SKM-1 (cell line): ENCODE results near the gene CRB2.

Experiments used
- DNase-seq: peaks from one replicate; lab custom pipeline; 2025; ENCODE audit not compliant: unreplicated experiment; lab: John Stamatoyannopoulos, UW

The CRB2 gene

GRCh38 chr9:123400926-123401503, 45.0 kb downstream of the CRB2 start:
- no peak for DNase-seq

DNA sequence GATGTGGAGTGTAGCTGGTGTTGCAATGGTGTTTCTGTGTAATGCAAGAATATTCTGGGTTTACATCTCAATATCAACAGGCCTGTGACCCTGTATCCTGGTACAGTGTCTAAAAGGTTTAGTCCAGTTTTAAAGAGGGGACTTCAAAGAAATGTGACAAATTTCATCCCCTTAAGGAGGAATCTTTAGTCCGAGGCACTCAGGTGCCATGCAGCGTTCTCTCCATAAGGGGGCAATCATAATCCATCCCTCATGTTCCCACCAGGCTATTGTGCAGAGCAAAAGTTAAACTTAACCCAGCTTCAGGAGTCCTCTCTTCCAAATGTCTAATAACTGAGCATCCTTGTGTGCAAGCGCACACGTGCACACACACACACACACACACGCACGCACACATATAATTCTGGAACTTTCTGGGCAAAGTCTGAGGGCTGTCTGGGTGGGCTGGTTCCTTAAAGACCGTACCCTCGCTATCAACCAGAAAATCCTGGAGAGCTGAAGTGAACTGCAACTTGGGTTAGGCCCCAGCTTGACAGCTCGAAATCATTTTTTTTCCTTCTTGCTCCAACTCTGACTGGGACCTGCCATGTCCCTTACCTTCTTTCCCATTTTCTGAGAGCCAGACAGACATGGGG, 46.0 kb downstream of the CRB2 start:
- DNase-seq = peak; percentile 22

DNA sequence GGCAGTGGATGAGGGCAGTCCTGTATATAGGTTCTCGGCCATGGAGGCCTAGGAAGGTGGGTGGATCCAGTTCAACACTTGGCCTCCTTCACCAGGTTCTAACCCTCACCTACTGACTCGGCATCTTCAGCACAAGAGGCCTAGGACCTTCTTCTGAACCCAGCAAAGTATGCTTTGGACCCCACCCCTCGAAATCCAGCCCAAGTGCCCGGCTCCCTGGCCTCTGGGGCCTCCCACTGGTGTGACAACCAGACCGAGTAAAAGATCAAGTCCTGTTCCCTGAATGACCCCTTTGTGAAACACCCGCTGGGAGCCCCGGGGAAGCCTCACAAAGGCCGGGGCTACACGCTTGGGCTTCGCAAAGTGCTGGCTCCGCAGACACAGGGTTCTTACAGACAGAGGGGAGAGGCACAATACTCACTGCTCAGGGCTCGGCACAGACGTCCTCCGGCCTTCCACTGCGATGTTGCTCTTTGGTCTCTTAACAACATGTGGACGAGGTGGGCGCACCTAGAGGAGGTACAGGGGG, 47.0 kb downstream of the CRB2 start:
- no peak for DNase-seq

DNA sequence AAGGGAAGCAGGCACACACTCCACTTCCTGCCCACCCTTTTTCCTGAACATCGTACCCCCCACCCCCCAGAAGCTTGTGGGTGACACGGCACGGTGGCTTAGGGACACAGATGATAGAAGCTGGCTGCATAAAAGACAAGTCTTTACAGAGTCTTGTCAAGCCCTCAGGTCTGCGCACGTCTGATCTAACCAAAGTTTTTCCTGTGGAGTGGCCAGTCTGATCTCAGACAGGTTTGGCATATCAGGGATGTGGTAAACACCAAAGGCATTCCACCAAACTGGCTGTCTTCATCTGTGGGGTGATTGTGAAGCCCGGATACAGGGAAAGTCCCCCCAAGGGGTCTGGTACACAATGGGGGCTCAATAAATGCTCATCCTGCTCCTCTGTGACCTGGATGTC, 50.0 kb downstream of the CRB2 start:
- DNase-seq = no peak

- DNase-seq = no peak
Measured at GRCh38 chr9:123406691-123407216, 50.8 kb downstream of the CRB2 start.

GRCh38 chr9:123407217-123407851, 51.3 kb downstream of the CRB2 start:
- no peak for DNase-seq

GRCh38 chr9:123408313-123409262, 52.6 kb downstream of the CRB2 start:
- DNase-seq = no peak

GRCh38 chr9:123410281-123410910, 54.4 kb downstream of the CRB2 start:
- no peak for DNase-seq

- no peak for DNase-seq
Measured at GRCh38 chr9:123411191-123411590, 55.2 kb downstream of the CRB2 start.

- DNase-seq = no peak
Measured at GRCh38 chr9:123411636-123412035, 55.6 kb downstream of the CRB2 start.

DNA sequence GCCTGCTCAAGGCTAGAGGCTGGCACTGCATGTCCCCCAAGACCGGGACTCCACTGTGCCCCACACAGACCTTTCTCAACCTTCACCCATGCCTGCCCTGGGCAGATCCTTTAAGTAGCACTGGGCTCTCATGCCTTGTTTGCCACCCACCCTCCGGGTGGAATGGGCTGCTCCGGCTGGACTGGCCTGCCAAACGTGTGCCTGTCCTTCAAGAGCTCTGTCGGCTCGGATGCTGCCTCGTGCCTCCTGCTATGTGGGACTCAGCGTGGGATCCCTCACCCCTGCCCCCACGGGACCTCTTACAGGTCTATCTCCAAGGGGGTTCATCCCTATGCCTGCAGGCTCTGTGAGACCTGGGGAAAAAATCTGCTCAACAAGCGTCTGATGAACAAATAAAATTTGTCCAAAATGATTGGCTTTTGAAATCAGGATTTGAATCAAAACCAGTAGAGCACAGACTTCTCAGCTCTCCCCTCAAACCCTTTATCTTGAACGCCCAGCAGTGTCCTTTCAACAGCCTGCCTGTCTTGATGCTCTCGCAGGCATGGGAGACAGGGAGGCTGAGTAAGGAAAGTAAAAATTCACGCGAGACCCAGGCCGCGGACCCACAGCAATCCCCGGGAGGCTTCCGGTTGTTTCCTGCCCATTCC, 56.3 kb downstream of the CRB2 start:
- DNase-seq = no peak

- DNase-seq = no peak
Measured at GRCh38 chr9:123414204-123414603, 58.2 kb downstream of the CRB2 start.

DNA sequence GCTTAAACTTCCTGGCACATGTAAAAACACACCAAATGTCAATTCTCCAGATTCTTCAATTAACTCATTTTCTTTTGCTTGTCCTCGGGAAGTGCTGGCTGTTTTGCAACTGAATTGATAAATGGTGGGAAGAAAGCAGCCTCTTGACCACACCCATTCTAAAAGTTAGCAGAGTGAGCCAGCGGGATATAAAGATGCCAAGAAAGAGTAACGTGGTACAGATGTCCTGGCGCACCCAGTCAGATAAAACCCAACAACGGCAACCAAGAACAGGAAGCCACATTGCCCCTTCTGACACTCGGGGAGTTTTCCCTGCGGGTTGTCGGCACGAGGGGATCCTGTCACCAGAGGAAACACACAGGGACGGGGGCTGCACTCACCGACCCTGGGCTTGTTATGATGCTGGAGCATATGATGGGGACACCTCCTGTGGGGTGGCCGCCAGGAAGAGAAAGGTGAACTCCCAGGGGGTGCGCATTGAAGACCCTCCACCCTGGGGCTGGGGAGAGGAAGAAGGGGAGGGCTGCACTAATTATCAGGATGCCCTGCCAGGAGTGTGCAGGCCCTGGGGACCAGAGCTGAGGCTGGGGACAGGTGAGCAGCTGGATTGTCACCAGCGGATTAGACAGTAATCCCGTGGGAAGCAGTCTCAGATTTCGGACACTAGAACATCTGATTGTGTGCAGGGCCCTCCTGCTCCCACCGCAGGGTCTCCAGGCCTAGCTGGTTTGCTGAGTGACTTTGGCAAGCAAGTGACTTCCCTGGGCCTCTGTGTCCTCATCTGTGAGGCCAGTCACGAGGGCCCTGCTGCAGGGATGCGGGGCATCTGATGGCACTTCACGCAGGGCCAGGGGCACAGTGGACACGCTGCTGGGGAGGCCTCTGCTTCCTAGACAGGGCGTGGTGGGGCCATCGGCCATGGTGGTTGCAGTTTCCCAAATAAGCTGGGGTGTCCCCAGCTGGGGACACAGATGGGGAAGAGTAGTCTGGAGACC, 59.2 kb downstream of the CRB2 start:
- no peak for DNase-seq

DNA sequence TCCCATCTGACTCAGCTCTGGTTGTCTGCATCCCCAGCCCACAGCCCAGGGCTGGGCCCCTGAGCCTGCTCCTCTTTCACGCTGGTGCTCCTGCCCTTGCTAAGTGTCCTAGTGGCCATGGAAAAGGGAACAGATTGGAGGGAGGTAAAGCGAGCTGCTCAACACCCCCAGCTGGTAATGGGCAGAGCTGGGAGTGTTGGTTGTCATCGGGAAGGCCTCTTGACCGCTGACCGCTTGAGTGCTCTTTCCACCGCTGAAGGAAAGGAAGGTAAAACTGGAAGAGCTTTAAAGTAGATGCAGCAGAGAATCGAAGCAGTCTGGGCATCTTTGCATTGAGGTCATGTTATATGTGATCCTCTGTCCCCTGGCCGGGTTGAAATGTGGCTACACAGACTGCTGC, 60.2 kb downstream of the CRB2 start:
- DNase-seq = no peak

DNA sequence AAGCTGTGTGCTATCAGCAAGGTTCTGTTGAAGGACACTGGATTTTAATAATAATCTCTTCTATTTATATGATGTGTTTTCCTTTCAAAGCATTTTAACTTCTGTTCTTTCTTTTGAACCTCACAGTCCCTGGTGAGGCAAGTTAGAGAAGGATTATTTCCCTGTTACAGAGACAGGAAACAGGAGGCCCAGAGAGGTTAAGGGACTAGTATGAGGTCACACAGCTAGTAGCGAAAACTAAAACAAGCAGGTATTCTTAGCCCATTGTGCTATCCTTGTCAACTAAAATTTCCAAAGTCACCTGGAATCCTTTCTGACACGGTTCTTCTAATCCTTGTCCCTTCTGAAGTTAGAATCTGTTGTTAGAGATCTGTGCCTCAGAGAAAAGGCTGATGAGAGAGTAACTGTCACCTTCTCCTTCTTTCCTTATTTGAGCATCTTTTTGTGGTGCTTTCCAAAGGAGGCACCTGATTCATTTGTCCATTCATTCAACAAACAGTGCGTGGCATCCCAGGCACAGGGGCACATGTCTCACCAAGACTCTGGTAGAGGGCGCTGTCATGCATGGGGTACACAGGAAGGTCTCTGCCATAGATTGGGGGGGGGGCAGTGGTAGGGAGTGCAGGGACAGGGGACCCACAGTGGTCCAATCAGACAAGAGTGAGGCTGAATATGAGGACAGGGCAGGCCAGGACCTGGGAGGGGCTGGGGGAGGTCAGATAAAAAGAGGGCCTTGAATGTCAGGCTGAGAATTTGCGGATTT, 61.5 kb downstream of the CRB2 start:
- DNase-seq = no peak

DNA sequence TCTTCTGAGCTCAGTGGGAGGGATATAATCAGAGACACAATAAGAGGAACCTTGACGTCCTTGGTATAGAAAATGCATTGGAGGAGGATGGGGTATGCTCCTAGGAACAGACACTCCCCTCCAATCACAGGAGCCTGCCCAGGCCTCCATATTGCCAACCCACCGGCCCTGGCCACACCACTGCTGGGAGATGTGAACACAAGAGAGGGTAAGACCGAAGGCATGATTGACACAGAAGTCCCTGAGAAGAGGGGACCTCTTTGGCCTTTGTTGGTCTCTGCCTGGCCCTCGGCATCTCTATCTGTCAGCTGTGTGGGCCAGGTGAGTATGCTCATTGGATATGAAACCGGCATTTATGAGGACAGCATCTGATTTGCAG, 62.0 kb downstream of the CRB2 start:
- no peak for DNase-seq

GRCh38 chr9:123418506-123418905, 62.5 kb downstream of the CRB2 start:
- no peak for DNase-seq

- DNase-seq = no peak
Measured at GRCh38 chr9:123419091-123419490, 63.1 kb downstream of the CRB2 start.
